Fibroblast of lung (primary cell): ENCODE measurements around the gene STAT3. TPM values are rescaled to one million over a fixed set of nuclear protein-coding genes. Genes with fewer than 3 reads are reported as not detected.
A peak's percentile ranks its signal among the peaks of the same experiment; 100 is the strongest.

Source experiments
- DNase-seq, 2 donors: peaks; one replicate each; pipeline versions ENCODE4 v3.0.0 to v3.0.0-alpha.2; 2010; ENCODE audit warnings: low read depth in 2 of 2
- H2AFZ ChIP-seq: 2 replicates; pipeline ENCODE4 v1.5.1; 2012; ENCODE audit warnings: low read length, control low read depth, inconsistent platforms
- H3K27ac ChIP-seq: 2 replicates; pipeline ENCODE4 v1.5.1; 2011; ENCODE audit warnings: low read length, control low read depth; ENCODE audit not compliant: insufficient read depth
- H3K27me3 ChIP-seq: 2 replicates; pipeline ENCODE4 v1.5.1; 2011; ENCODE audit warnings: mild to moderate bottlenecking, low read length; ENCODE audit not compliant: control insufficient read depth, insufficient read depth
- H3K36me3 ChIP-seq: 2 replicates; pipeline ENCODE4 v1.5.1; 2011; ENCODE audit warnings: low read length; ENCODE audit not compliant: control insufficient read depth, insufficient read depth
- H3K4me1 ChIP-seq: 2 replicates; pipeline ENCODE4 v1.5.1; 2011; ENCODE audit warnings: low read length; ENCODE audit not compliant: control insufficient read depth, insufficient read depth; ENCODE audit errors: extremely low read depth
- H3K4me2 ChIP-seq: 2 replicates; pipeline ENCODE4 v1.5.1; 2011; ENCODE audit warnings: low read length, control low read depth; ENCODE audit not compliant: insufficient read depth; ENCODE audit errors: extremely low read depth
- H3K4me3 ChIP-seq, 4 experiments: fragments of 200-600 bp in 1 of 4; sonication (generic) in 1 of 4; replicated peaks in 1 of 4; 2 replicates each; pipeline ENCODE4 v1.5.1; 2011 to 2016; ENCODE audit warnings: low read length in 4 of 4, low read depth in 3 of 4, mild to moderate bottlenecking in 3 of 4, control low read depth in 2 of 4, inconsistent platforms in 1 of 4, mixed read lengths in 1 of 4; ENCODE audit not compliant: insufficient read depth in 1 of 4; ENCODE audit errors: control extremely low read depth in 1 of 4
- H3K79me2 ChIP-seq: 2 replicates; pipeline ENCODE4 v1.5.1; 2012; ENCODE audit warnings: mild to moderate bottlenecking, low read length, inconsistent platforms; ENCODE audit not compliant: control insufficient read depth, insufficient read depth
- H3K9ac ChIP-seq: 2 replicates; pipeline ENCODE4 v1.5.1; 2011; ENCODE audit warnings: mild to moderate bottlenecking, low read length, control low read depth; ENCODE audit not compliant: insufficient read depth
- H3K9me3 ChIP-seq: 2 replicates; pipeline ENCODE4 v1.5.1; 2012; ENCODE audit warnings: low read depth, low read length; ENCODE audit not compliant: control insufficient read depth, insufficient read depth
- H4K20me1 ChIP-seq: 2 replicates; pipeline ENCODE4 v1.5.1; 2011; ENCODE audit warnings: low read length; ENCODE audit not compliant: control insufficient read depth, insufficient read depth; ENCODE audit errors: extremely low read depth
- EZH2 ChIP-seq: IDR thresholded peaks from 2 replicates; pipeline ENCODE4 v1.5.1; 2012; ENCODE audit warnings: low read length, control low read depth, mild to moderate bottlenecking; ENCODE audit errors: missing control alignments
- polyA plus RNA-seq, 2 donors: library from polyadenylated mRNA; depleted of rRNA in 1 of 2; stranded (reverse) in 1 of 2; unstranded in 1 of 2; fragments of >200 nt; gene quantifications; 2 replicates each; pipeline ENCODE4 v1.2.1, GENCODE V29; 2011 to 2012; ENCODE audit warnings: missing spikeins in 1 of 2
- total RNA-seq: library from RNA; depleted of rRNA; stranded (reverse); fragments of >200 nt; gene quantifications from 2 replicates; pipeline ENCODE4 v1.2.1, GENCODE V29; 2014
- TF ChIP-seq, protein P1 (sequence below), 2 donors: IDR thresholded peaks in 1 of 2; conservative IDR thresholded peaks in 1 of 2; 1 replicate in 1 of 2; 2 replicates in 1 of 2; pipeline ENCODE4 v1.5.1; 2011 to 2012; ENCODE audit warnings: low read length in 2 of 2, control low read depth in 1 of 2, inconsistent platforms in 1 of 2, low read depth in 1 of 2, mild to moderate bottlenecking in 1 of 2

STAT3 gene
- total and polyA plus RNA-seq, 2 donors (not counting 1 experiment from before 2014, with no cell fraction given) = 75.0 to 101 TPM

DNA sequence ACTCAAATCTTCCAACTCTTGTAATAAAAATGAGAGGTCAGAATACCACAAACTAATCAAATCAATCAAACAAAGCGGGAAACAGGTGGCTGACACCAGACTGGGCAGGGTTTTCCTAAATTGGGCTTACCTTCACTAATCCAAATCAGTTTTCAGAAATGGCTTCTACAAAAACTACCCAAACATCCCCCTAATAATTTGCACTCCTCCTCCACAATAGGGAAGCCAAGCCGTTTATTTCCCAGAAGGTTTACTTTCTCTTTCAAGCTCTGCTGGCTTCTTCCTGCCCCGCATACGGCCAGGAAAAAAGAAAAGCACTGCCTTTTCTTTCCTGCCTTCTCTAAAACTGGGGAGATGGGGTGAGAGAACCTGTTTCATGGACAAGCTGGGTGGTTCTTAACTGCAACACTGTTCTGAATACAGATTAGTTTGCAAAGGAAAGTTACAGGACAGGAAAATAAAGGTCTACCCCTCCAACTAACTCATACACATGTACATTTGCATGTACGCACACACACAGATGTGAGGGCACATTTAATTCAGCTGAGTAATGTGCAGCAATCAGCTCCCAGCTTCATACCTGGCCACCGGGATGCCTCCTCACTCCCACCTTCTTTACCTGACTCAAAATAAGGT is 9.2 kb downstream of the STAT3 start:
- Histone ChIP-seq H3K27ac (peak overlapping the region; percentile 61), H3K9me3 (no peaks in the 10 kb centered on the region), H3K4me3 (peak overlapping the region; percentile 33 to 43 (median 38)), H3K36me3 (no peaks in the 10 kb centered on the region), H4K20me1 (no peaks in the 10 kb centered on the region), H2AFZ (no peak overlapping the region), H3K79me2 (peaks cover 68% of the 10 kb centered on the region), H3K4me2 (peak overlapping the region; percentile 90), H3K9ac (no peak overlapping the region), H3K27me3 (no peaks in the 10 kb centered on the region), H3K4me1 (peaks cover 3% of the 10 kb centered on the region)
- peak; percentile 42 for DNase-seq
- TF ChIP-seq, protein P1, sequence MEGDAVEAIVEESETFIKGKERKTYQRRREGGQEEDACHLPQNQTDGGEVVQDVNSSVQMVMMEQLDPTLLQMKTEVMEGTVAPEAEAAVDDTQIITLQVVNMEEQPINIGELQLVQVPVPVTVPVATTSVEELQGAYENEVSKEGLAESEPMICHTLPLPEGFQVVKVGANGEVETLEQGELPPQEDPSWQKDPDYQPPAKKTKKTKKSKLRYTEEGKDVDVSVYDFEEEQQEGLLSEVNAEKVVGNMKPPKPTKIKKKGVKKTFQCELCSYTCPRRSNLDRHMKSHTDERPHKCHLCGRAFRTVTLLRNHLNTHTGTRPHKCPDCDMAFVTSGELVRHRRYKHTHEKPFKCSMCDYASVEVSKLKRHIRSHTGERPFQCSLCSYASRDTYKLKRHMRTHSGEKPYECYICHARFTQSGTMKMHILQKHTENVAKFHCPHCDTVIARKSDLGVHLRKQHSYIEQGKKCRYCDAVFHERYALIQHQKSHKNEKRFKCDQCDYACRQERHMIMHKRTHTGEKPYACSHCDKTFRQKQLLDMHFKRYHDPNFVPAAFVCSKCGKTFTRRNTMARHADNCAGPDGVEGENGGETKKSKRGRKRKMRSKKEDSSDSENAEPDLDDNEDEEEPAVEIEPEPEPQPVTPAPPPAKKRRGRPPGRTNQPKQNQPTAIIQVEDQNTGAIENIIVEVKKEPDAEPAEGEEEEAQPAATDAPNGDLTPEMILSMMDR (conservative IDR thresholded peaks at IDR 0.05 in 1 of 2, IDR thresholded peaks at IDR 0.05 in 1 of 2; ENCODE audit: low read depth in 1 of 2, low read length in 2 of 2) = no peak
- TF ChIP-seq EZH2 = no peak

DNA sequence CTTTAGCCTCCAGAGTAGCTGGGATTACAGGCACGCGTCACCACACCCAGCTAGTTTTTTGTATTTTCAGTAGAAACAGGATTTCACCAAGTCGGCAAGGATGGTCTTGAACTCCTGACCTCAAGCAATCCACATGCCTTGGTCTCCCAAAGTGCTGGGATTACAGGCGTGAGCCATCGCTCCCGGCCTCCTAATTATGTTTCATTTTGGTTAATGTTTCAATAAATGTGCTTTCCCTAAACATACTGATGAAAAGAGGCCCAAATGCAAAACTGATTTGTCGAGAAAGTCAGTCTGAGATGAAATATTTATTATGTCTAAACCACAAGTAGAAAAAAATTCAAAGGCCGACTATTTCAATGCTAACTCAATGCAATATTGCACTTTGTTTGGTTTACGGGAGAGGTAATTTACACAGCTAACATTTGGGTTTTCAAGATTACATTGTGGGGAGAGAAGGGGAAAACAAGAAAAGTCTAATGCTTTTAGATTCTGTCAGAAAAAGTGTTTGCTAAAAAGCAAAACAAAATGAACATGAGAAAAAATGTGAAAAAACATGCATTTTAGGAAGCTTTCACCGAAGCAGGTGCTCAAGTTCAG is 9.8 kb downstream of the STAT3 start:
- Histone ChIP-seq H3K4me3 (peak overlapping the region; percentile 33 to 43 (median 38)), H3K4me1 (peaks cover 3% of the 10 kb centered on the region), H3K27me3 (no peaks in the 10 kb centered on the region), H4K20me1 (no peaks in the 10 kb centered on the region), H3K9me3 (no peaks in the 10 kb centered on the region), H3K79me2 (peaks cover 66% of the 10 kb centered on the region), H2AFZ (no peak overlapping the region), H3K27ac (peak overlapping the region; percentile 61), H3K9ac (no peak overlapping the region), H3K4me2 (peak overlapping the region; percentile 90), H3K36me3 (no peaks in the 10 kb centered on the region)
- TF ChIP-seq, protein P1 (conservative IDR thresholded peaks at IDR 0.05 in 1 of 2, IDR thresholded peaks at IDR 0.05 in 1 of 2; ENCODE audit: low read depth in 1 of 2, low read length in 2 of 2) = no peak
- no peak for TF ChIP-seq EZH2
- DNase-seq = no peak

DNA sequence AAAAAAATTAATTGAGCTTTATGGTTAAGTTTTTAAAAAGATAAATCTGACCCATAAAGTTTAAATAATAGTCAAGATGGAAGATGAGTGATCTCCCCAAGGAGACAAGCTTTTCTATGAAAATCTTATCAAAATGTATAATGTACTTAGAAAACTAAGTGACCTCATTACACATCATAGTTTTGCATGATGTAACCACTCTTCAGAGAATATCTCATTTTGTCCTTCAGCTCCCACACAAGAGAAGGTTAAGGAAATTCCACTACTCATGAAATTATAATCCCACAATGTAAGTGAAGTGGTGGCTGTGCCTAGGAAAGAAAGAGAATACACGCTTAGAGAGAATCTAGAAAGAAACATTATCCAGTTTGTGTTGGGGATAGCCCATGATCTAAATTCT is 14.3 kb downstream of the STAT3 start:
- no peak for DNase-seq
- H4K20me1 ChIP-seq = peaks cover 2% of the 10 kb centered on the region
- H3K79me2 ChIP-seq = peaks cover 54% of the 10 kb centered on the region

More for the DNA sequence above, 14.3 kb downstream of the STAT3 start:
- no peak for TF ChIP-seq EZH2
- TF ChIP-seq, protein P1 (conservative IDR thresholded peaks at IDR 0.05 in 1 of 2, IDR thresholded peaks at IDR 0.05 in 1 of 2; ENCODE audit: low read depth in 1 of 2, low read length in 2 of 2) = no peak
- Histone ChIP-seq H3K36me3 (no peaks in the 10 kb centered on the region), H3K4me1 (peaks cover 3% of the 10 kb centered on the region), H2AFZ (no peak overlapping the region), H3K9ac (no peak overlapping the region), H3K9me3 (no peaks in the 10 kb centered on the region), H3K4me3 (no peak overlapping the region), H3K27ac (no peak overlapping the region), H3K4me2 (no peak overlapping the region), H3K27me3 (no peaks in the 10 kb centered on the region)
